ENCODE results near the gene EYS.

DNA sequence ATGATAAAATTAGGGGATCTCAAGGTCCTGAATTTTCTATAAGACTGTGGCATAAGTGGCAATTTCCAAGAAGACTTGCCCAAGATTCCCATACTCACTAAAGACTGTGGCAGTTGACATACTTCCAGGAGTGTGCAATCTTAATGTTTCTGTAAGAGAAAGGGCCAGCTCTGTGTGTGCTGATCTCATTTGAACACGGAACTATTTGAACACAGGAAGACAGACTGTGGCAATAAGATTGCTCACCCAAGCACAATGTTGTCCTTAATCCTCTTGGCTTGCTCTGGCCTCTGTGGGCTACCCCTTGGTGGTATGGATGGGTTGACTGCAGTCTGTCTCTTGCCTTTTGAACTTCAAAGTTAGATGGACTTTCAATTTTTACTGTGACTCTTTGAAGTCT lies 1920.0 kb downstream of the EYS start:
- TF ChIP-seq, protein P1, sequence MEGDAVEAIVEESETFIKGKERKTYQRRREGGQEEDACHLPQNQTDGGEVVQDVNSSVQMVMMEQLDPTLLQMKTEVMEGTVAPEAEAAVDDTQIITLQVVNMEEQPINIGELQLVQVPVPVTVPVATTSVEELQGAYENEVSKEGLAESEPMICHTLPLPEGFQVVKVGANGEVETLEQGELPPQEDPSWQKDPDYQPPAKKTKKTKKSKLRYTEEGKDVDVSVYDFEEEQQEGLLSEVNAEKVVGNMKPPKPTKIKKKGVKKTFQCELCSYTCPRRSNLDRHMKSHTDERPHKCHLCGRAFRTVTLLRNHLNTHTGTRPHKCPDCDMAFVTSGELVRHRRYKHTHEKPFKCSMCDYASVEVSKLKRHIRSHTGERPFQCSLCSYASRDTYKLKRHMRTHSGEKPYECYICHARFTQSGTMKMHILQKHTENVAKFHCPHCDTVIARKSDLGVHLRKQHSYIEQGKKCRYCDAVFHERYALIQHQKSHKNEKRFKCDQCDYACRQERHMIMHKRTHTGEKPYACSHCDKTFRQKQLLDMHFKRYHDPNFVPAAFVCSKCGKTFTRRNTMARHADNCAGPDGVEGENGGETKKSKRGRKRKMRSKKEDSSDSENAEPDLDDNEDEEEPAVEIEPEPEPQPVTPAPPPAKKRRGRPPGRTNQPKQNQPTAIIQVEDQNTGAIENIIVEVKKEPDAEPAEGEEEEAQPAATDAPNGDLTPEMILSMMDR (IDR thresholded peaks at IDR 0.05): no peak
- no peak for TF ChIP-seq POLR2A (IDR thresholded peaks at IDR 0.05)
